Neural cell (in vitro differentiated cells): Measurements from ENCODE around the gene OTOG.

Experiments
- POLR2AphosphoS5 ChIP-seq: IDR thresholded peaks from 2 replicates; pipeline ENCODE4 v1.6.1; 2012
- TF ChIP-seq, protein P1 (sequence below): fragments of 450-650 bp; IDR thresholded peaks from 2 replicates; pipeline ENCODE4 v1.5.1; 2014; ENCODE audit warnings: antibody characterized with exemption, mild to moderate bottlenecking, moderate library complexity; ENCODE audit not compliant: poor library complexity, severe bottlenecking

DNA sequence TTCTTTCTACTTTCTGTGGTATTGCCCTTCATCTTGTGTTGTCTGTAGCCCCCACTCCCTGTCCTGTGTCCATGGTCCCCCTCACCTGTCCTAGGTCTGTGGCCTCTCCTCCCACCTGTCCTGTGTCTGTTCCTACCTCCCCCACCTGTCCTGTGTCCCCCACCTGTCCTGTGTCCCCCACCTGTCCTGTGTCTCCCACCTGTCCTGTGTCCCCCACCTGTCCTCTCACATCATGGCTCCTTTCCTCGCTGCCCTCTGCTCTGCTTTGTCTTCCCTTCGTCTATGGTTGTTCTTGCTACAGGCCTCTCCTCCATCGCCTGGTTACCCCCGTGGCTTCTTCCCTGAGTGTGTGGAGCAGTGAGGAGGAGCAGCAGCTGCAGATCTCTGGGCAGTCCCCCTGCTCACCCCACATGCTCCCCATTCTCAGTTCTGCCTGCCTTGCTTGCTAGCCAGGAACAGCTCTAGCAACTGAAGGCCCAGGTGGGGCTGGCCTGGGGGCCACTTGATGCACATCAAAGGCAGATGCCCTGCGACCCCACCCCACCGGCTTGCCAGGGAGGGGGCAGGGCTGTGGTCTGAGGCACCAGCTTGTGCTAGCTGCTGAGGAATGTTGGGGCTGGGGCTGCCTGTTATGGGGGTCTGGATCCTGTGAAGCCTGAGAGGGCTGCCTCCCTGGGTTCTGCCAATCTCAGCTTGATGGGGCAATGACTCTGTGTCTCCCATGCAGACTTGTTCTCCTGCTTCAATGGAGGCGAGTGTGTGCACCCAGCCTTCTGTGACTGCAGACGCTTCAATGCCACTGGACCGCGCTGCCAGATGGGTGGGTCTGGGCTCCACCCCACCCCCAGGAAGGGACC lies 5.6 kb downstream of the OTOG start:
- no peak for TF ChIP-seq POLR2AphosphoS5
- TF ChIP-seq, protein P1, sequence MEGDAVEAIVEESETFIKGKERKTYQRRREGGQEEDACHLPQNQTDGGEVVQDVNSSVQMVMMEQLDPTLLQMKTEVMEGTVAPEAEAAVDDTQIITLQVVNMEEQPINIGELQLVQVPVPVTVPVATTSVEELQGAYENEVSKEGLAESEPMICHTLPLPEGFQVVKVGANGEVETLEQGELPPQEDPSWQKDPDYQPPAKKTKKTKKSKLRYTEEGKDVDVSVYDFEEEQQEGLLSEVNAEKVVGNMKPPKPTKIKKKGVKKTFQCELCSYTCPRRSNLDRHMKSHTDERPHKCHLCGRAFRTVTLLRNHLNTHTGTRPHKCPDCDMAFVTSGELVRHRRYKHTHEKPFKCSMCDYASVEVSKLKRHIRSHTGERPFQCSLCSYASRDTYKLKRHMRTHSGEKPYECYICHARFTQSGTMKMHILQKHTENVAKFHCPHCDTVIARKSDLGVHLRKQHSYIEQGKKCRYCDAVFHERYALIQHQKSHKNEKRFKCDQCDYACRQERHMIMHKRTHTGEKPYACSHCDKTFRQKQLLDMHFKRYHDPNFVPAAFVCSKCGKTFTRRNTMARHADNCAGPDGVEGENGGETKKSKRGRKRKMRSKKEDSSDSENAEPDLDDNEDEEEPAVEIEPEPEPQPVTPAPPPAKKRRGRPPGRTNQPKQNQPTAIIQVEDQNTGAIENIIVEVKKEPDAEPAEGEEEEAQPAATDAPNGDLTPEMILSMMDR = no peak
